ENCODE results near the gene MAML1. TPM values are rescaled to one million over a fixed set of nuclear protein-coding genes. Genes with fewer than 3 reads are reported as not detected.

The MAML1 gene
- total and polyA plus RNA-seq, 10 of the 15 experiments (the other 5 are each of a cell fraction or from before 2014, with no cell fraction given): 0.42 to 23.9 (median 7.3) TPM

DNA sequence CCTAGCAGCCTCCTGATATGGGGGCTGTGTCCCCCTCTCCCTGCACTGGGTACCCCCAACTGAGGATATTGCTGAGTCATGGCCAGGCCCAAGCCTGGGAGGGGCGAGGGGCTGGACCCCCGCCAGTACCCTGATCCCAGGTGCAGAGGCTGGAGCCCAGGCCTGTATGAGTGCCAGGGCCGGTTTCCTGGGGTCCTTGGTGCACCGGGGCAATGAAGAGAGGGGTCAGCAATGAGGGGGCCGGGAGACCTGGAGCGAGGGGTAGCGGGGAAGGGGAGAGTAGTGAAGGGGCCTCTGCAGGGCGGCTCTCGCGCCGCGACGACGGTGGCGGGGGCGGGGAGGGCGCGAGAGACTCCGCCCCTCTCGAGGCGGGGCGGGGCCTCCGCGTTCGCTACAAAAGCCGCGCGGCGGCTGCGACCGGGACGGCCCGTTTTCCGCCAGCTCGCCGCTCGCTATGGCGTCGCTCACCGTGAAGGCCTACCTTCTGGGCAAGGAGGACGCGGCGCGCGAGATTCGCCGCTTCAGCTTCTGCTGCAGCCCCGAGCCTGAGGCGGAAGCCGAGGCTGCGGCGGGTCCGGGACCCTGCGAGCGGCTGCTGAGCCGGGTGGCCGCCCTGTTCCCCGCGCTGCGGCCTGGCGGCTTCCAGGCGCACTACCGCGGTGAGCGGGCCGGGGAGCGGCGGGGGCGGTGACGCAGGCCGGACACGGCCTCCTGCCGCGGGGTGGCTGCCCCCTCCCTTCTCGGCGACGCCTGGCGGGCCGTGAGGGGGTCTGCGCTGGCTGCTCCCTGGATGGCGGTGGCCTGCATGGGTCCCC is 88.1 kb downstream of the MAML1 start, which contains the start of gene SQSTM1:
Gene SQSTM1 (plus strand): TSS at position 423 of the 815 bp plus-strand sequence. CDS start 32 bp downstream, at position 455.
- peak; percentile 49 for ATAC-seq
- TF ChIP-seq SMC3 (IDR thresholded peaks at IDR 0.05; ENCODE audit: borderline replicate concordance, low read length): peak; percentile 5; the same call in 1 of the 2 replicates
- TF ChIP-seq POLR2AphosphoS2 (IDR thresholded peaks at IDR 0.05; ENCODE audit: low read depth, low read length): peak; percentile 99
- peak; percentile 89 for TF ChIP-seq CBFB (IDR thresholded peaks at IDR 0.05; ENCODE audit: low read depth)
- TF ChIP-seq RUNX3 (IDR thresholded peaks at IDR 0.05; ENCODE audit: low read length): peak; percentile 47; the same call in 1 of the 2 replicates
- no peak for TF ChIP-seq NR2C1 (IDR thresholded peaks at IDR 0.05)
- peak; percentile 49 for TF ChIP-seq MEF2B (IDR thresholded peaks at IDR 0.05; ENCODE audit: partially characterized antibody, poor library complexity, severe bottlenecking)
- TF ChIP-seq, protein P1, sequence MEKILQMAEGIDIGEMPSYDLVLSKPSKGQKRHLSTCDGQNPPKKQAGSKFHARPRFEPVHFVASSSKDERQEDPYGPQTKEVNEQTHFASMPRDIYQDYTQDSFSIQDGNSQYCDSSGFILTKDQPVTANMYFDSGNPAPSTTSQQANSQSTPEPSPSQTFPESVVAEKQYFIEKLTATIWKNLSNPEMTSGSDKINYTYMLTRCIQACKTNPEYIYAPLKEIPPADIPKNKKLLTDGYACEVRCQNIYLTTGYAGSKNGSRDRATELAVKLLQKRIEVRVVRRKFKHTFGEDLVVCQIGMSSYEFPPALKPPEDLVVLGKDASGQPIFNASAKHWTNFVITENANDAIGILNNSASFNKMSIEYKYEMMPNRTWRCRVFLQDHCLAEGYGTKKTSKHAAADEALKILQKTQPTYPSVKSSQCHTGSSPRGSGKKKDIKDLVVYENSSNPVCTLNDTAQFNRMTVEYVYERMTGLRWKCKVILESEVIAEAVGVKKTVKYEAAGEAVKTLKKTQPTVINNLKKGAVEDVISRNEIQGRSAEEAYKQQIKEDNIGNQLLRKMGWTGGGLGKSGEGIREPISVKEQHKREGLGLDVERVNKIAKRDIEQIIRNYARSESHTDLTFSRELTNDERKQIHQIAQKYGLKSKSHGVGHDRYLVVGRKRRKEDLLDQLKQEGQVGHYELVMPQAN (conservative IDR thresholded peaks at IDR 0.05): peak; percentile 74
- TF ChIP-seq RELA (IDR thresholded peaks at IDR 0.05; ENCODE audit: borderline replicate concordance, partially characterized antibody): peak; percentile 67
- TF ChIP-seq PAX5 (IDR thresholded peaks at IDR 0.05; ENCODE audit: borderline replicate concordance, low read depth, low read length): 0 out of 2 replicates have a peak, but pooled peaks have one; percentile 23
- peak; percentile 76 for TF ChIP-seq CREM (IDR thresholded peaks at IDR 0.05; ENCODE audit: low read depth)
- no peak for TF ChIP-seq CBX5 (IDR thresholded peaks at IDR 0.05; ENCODE audit: low read depth)
- TF ChIP-seq LARP7 (IDR thresholded peaks at IDR 0.05): peak; percentile 88
- TF ChIP-seq HCFC1 (IDR thresholded peaks at IDR 0.05; ENCODE audit: low read length): peak; percentile 47
- TF ChIP-seq, protein P2, sequence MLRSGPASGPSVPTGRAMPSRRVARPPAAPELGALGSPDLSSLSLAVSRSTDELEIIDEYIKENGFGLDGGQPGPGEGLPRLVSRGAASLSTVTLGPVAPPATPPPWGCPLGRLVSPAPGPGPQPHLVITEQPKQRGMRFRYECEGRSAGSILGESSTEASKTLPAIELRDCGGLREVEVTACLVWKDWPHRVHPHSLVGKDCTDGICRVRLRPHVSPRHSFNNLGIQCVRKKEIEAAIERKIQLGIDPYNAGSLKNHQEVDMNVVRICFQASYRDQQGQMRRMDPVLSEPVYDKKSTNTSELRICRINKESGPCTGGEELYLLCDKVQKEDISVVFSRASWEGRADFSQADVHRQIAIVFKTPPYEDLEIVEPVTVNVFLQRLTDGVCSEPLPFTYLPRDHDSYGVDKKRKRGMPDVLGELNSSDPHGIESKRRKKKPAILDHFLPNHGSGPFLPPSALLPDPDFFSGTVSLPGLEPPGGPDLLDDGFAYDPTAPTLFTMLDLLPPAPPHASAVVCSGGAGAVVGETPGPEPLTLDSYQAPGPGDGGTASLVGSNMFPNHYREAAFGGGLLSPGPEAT (IDR thresholded peaks at IDR 0.05; ENCODE audit: low read depth): peak; percentile 60
- TF ChIP-seq ZNF622 (IDR thresholded peaks at IDR 0.05): no peak
- TF ChIP-seq ASH2L (IDR thresholded peaks at IDR 0.05; ENCODE audit: borderline replicate concordance, low read depth): no peak; the same call in 1 of the 2 replicates

More for the DNA sequence above, 88.1 kb downstream of the MAML1 start, which contains the start of gene SQSTM1:
- H2AFZ ChIP-seq (ENCODE audit: control insufficient read depth, low read depth, low read length): peak within 1 kb of the TSS; percentile 65
- H3K4me3 ChIP-seq: peak within 1 kb of the TSS; percentile 93
- POLR2A ChIA-PET: interaction anchor here (0.7 to 2.0 kb wide), 12 partner anchors 10 to 199 kb away, joined by 3 to 9 read pairs (median 4); partner anchors contain the start of gene HNRNPH1
- SMC1A ChIA-PET (ENCODE audit: uncharacterized antibody, unreplicated experiment): interaction anchor here (1.6 kb wide), 1 partner anchor 19 kb away, joined by 5 read pairs; no protein-coding TSS in a partner anchor
- H3K27me3 ChIP-seq (replicated peaks in 1 of 2; ENCODE audit: control insufficient read depth in 2 of 2, insufficient read depth in 2 of 2, low read length in 1 of 2): no peaks in the 10 kb centered on the region
- H3K9me3 ChIP-seq (replicated peaks; ENCODE audit: control insufficient read depth, insufficient read depth, low read length): no peaks in the 10 kb centered on the region
- BruUV-seq (replicated peaks): no TSS peak
- peak within 1 kb of the TSS; percentile 92 for H3K9ac ChIP-seq (ENCODE audit: control insufficient read depth, insufficient read depth, low read length)
- in situ Hi-C loops (cut with MboI): loop anchor here (25.0 kb wide), 1 partner anchor 992 kb away; the partner anchor contains the start of gene MGAT1
- intact Hi-C loops (cut with micrococcal nuclease; ENCODE audit: unreplicated experiment): loop anchor here (2.0 kb wide), 1 partner anchor 38 kb away; the partner anchor contains the start of gene MRNIP
- RAD21 ChIA-PET (ENCODE audit: unreplicated experiment): interaction anchor here (0.6 to 1.8 kb wide), 5 partner anchors 9 to 197 kb away, joined by 3 to 6 read pairs (median 4); partner anchors contain the start of gene HNRNPH1
- DNase-seq (ENCODE audit: low read depth, low spot score) (no peak), FAIRE-seq (peak; percentile 38)
- WGBS (ENCODE audit: insufficient coverage, insufficient replicate concordance, low lambda C conversion rate, missing lambda C conversion rate): under 1% methylated on average over 72 of the region's 81 CpGs
- peaks cover 14% of the 10 kb centered on the region for H4K20me1 ChIP-seq (ENCODE audit: control insufficient read depth, insufficient read depth)
- peak within 1 kb of the TSS; percentile 96 for H3K27ac ChIP-seq (ENCODE audit: control insufficient read depth, insufficient read depth)
- peaks cover 38% of the 10 kb centered on the region for H3K4me1 ChIP-seq (ENCODE audit: control insufficient read depth, insufficient read depth, low read length)
- H3K36me3 ChIP-seq (ENCODE audit: control insufficient read depth in 2 of 2, insufficient read depth in 2 of 2, low read length in 1 of 2): peaks cover 14 to 18% of the 10 kb centered on the region in 2 experiments
- H3K4me2 ChIP-seq (ENCODE audit: control insufficient read depth, insufficient read depth): peak within 1 kb of the TSS; percentile 99
- CTCF ChIA-PET: interaction anchor here (0.7 to 2.0 kb wide), 7 partner anchors 9 to 86 kb away, joined by 3 to 6 read pairs (median 5); no protein-coding TSS in a partner anchor
- H3K79me2 ChIP-seq (ENCODE audit: control insufficient read depth, insufficient read depth, low read length): peaks cover 29% of the 10 kb centered on the region
